Activated CD8-positive, alpha-beta memory T cell treated with anti-CD3 and anti-CD28 coated beads, Interleukin-2, amount 50 U/mL, for 4 hours (primary cell): Measurements from ENCODE around the gene ZNF638.
A peak's percentile ranks its signal among the peaks of the same experiment; 100 is the strongest.
"Not testable (repeated sequence)": the region's sequence is repeated elsewhere in the genome, so short reads cannot be mapped to it uniquely, and the experiment has no call there.

ENCODE experiments used
- DNase-seq: peaks from one replicate; pipeline ENCODE4 v3.0.0-alpha.2; 2020

ZNF638 gene, protein sequence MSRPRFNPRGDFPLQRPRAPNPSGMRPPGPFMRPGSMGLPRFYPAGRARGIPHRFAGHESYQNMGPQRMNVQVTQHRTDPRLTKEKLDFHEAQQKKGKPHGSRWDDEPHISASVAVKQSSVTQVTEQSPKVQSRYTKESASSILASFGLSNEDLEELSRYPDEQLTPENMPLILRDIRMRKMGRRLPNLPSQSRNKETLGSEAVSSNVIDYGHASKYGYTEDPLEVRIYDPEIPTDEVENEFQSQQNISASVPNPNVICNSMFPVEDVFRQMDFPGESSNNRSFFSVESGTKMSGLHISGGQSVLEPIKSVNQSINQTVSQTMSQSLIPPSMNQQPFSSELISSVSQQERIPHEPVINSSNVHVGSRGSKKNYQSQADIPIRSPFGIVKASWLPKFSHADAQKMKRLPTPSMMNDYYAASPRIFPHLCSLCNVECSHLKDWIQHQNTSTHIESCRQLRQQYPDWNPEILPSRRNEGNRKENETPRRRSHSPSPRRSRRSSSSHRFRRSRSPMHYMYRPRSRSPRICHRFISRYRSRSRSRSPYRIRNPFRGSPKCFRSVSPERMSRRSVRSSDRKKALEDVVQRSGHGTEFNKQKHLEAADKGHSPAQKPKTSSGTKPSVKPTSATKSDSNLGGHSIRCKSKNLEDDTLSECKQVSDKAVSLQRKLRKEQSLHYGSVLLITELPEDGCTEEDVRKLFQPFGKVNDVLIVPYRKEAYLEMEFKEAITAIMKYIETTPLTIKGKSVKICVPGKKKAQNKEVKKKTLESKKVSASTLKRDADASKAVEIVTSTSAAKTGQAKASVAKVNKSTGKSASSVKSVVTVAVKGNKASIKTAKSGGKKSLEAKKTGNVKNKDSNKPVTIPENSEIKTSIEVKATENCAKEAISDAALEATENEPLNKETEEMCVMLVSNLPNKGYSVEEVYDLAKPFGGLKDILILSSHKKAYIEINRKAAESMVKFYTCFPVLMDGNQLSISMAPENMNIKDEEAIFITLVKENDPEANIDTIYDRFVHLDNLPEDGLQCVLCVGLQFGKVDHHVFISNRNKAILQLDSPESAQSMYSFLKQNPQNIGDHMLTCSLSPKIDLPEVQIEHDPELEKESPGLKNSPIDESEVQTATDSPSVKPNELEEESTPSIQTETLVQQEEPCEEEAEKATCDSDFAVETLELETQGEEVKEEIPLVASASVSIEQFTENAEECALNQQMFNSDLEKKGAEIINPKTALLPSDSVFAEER (N-terminal part only)

GRCh38 chr2:71331581-71332434 is at the start of gene ZNF638:
Gene ZNF638, plus strand, starts transcription at chr2:71331782. Its CDS starts 17,173 bp downstream, at chr2:71348955.
- peak; percentile 91 for DNase-seq

- DNase-seq, result no peak
Measured at GRCh38 chr2:71281950-71282349, 49.6 kb upstream of the ZNF638 start.

DNA sequence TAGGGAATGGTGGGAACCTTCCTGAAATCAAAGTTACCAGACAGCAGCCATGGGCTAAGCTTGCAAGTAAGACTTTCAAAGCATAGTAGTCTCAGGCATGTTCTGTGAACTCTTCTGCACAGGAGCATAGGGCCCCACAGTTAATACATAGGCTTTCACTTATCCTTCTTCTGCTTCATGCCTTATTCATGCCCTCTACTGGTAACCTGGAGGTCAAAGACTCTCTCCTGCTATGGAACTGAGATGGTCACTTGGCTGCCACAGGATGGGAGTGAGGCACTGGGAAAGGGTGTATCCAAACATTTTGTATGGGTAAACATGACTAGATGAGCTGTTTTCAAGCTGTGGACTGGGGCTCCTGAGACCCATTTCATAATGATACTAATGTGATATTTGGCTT is 49.1 kb upstream of the ZNF638 start:
- DNase-seq, result no peak

- DNase-seq, result no peak
Measured at GRCh38 chr2:71283131-71283530, 48.5 kb upstream of the ZNF638 start.

GRCh38 chr2:71285706-71286105 is 45.9 kb upstream of the ZNF638 start:
- DNase-seq, result no peak

DNA sequence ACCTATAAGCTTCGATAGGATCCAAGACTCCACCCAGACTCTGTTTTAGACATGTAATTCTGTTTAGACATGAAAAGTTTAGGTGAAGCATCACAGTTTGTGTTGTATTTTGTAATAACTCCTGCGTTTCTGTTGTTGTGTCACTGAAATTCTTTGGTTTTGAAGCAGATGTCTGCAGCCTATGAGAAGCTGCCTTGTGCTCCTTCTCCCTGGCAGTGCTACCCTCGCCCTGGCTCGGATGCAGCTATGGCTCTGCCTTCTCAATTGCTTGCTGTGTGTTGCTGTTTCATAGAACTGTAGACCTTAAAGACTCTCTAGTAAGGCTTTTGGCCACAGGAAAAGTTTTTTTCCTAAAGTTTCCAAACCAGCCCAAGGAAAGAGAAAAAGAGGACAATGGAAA is 40.2 kb upstream of the ZNF638 start:
- no peak for DNase-seq

- no peak for DNase-seq
Measured at GRCh38 chr2:71292159-71292558, 39.4 kb upstream of the ZNF638 start.

- no peak for DNase-seq
Measured at GRCh38 chr2:71298914-71299313, 32.7 kb upstream of the ZNF638 start.

GRCh38 chr2:71299507-71299906 is 32.1 kb upstream of the ZNF638 start:
- DNase-seq, result no peak

DNA sequence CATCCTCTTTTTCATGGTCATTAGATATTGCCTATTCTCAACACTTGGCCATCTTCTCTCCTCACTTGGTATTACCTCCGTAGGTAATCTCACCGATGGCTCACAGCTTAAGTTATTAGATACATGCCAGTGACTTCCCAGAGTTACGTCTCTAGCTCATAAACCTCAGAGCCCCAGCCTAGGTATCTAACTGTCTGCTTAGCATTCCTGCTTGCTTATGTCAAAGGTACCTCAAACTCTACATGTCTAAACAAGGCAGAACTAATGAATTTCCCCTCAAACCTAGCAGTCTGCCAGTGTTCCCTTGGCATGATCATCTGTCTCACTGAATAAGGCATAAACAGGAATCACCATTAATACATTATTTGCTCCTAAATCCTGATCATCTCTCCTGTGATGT is 27.7 kb upstream of the ZNF638 start:
- DNase-seq, result no peak

DNA sequence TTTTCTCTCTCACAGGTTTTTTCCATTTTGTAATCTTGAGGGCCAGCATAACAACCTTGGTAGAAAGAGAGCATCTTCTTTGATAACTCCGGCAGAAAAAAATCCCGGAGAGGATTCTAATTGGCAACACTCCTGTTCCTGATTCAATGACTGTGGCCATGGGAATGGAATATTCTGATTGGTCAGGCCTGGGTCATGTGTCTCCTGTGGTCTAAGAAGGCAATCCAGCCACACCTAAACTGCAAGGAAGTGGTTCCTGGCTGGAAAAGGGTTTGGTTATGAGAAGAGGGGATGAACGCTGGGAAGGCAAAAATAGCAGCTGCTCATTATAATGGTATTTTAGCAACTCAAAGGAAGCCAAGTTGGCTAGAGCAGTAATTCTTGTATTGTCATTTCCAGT is 24.8 kb upstream of the ZNF638 start:
- DNase-seq, result no peak

DNA sequence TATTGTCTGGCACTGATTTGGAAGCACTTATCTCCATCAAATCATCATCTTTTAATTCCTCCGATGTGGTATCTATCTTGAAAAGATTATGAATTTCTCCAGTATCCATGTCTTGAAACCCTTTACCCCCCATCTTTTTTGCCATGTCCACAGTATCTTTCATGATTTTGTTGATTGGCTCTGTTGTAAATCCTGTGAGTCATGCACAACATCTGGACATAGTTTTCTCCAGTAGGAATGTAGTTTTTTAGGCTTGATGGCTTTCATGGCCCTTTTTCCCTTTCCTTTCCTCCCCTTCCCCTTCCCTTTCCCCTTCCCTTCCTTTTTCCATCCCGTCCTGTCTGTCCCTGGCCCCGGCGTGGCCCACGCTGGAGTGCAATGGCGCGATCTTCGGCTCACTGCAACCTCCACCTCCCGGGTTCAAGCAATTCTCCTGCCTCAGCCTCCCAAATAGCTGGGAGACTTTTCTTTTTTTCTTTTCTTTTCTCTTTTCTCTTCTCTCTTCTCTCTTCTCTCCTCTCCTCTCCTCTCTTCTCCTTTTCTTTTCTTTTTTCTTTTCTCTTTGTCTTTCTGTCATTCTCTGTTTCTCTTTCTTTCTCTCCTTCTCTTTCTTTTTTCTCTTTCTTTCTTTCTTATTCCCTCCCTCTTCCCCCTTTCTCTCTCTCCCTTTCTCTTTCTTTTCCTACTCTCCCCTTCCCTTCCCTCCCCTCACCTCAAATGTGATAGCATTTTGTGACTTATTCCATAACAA is 18.4 kb upstream of the ZNF638 start:
- no peak for DNase-seq

- no peak for DNase-seq
Measured at GRCh38 chr2:71317060-71317459, 14.5 kb upstream of the ZNF638 start.

- DNase-seq, result not testable (repeated sequence)
Measured at GRCh38 chr2:71317900-71318299, 13.7 kb upstream of the ZNF638 start.

GRCh38 chr2:71323386-71323785 is 8.2 kb upstream of the ZNF638 start:
- DNase-seq, result no peak

- DNase-seq, result no peak
Measured at GRCh38 chr2:71326968-71327367, 4.6 kb upstream of the ZNF638 start.

DNA sequence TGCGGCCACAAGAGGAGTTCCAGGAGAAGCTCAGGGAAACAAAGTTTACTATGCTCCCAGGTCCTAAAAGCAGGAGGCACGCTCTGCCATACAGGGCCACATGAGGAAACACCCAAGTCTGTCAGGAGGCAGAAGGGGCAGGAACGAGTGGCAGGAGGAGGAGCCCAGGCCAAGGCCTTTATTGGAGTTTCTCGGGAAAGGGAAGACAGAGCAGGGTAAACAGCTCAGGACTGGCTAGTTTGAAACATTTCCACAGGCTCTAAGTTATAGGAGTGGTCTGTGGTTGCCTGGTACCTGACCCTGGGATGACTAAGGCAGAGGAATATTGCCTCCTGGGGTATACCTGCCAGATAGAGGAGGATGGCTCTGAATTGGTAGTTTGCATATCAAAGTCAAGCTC is 3.7 kb upstream of the ZNF638 start:
- DNase-seq, result no peak

DNA sequence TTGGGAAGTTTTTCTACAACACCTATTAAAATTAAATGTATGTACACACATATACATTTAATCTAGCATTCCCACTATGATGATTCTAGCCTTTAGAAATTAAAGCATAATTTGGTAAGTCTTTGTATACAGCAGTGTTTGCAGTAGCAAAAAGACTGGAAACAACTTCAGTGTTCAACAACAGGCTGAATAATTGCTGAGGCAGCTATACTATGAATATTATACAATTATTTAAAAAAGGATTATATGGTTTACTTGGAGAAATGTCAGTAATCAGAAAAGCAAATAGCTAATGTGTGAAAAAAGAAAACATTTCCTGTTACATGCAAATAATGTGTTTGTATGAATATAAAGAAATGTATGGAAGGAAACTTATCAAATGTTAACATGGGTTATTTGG is 1.4 kb upstream of the ZNF638 start:
- DNase-seq, result no peak

DNA sequence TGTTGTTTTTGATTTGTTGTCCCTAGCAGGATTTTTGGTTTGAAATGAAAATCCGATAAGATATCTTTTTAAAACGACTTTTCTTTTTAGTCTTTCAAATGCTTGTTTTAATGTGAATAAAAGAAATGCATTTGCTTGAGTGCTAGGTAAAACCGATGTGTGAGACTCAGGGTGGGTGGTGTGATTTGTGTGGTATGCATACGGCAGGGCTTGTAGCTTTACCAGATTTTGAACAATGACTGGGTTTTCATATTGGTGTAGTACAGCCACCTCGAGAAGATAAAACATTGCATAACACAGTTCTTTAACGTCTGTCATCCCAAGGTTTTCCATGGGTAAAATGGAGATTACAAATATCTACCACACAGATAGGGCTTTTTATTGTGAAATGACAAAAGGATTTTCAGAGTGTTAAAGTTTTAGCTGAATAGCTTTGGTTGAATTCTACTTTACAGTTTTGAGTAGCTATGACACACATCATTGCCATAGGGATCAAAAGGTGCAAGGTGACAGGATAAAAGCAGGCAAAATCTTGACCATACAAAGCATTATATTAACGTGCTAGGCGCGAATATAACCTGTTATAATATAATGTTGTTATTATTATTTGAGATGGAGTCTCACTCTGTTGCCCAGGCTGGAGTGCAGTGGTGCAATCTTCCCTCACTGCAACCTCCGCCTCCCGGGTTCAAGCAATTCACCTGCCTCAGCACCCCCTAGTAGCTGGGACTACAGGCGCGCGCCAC is 824 bp upstream of the ZNF638 start:
- no peak for DNase-seq

DNA sequence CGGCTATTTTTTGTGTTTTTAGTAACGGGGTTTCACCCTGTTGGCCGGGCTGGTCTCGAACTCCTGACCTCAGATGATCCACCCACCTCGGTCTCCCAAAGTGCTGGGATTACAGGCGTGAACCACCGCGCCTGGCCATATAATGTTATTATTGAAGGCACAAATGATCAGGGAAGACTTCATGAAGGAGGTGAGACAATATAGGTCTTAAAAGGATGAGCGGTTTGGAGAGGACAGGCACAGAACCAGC is 326 bp upstream of the ZNF638 start:
- peak; percentile 18 for DNase-seq

DNA sequence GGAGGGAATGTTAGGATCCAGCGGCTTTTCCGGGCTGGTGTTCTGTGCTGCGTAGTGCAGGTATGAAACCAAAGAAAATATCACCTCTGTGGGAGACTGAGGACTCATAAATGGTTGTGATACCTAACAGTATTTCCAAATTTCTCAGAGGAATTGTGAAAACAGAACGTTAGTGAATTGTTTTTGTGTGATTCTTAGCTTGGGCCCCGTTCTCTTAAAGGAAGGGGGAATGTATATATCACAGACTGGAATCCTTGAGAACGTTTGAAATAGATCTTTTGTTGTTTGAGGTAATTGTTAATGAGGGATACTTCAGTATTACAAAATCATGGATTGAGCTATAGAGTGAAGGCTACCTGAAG is 834 bp downstream of the ZNF638 start:
- no peak for DNase-seq
